GM18873 (cell line): Measurements from ENCODE around the gene CIAO3.
"Not testable (repeated sequence)": the region's sequence is repeated elsewhere in the genome, so short reads cannot be mapped to it uniquely, and the experiment has no call there.

Experiments used
- ATAC-seq: cut with Tn5 transposase; IDR thresholded peaks from one replicate; pipeline ENCODE4 v1.9.1; 2021; ENCODE audit warnings: mild to moderate bottlenecking, moderate library complexity, moderate number of reproducible peaks; ENCODE audit not compliant: unreplicated experiment, low FRiP score

The CIAO3 gene

DNA sequence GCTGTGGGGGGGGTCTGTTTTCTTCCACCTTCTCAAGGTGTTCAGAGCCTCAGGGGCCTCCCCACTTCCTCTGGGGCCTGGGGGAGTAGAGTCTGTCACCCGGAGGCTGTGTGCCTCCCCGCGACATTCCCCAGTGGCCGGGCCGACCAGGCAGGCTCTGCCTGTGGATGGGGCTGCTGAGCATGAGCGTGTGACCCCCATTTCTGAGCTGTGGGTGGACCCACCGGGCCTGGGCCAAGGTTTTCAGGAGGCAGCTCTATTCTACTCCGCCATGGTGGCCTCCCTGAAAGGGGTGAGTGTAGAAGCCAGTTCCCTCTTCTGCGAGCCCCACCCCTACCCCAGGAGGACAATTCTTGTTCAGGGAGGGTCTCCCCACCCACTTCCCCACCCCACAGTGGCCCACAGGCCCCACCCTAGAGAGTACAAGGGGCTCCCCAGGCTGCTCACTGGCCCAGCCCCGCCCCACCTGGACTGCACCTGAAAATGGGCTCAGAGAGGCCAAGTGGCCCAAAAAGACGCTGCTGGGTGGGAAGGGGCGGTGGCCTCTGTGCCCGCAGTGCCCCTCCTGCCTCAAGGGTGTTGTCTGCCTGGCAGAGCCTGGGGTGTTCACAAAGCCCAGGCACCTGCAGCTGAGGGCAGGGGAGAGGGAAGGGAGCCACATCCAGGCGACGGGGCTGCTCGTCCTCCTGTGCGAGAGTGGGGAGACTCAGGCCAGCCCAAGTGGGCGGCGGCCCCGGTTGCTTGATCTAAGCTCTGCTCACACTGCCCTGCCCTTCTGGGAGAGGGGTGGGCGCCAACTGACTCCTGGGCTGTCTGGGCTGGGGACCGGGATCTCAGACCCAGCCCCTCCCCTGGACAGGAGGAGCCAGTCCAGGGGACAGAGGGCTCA is 21.1 kb upstream of the CIAO3 start:
- no peak for ATAC-seq

DNA sequence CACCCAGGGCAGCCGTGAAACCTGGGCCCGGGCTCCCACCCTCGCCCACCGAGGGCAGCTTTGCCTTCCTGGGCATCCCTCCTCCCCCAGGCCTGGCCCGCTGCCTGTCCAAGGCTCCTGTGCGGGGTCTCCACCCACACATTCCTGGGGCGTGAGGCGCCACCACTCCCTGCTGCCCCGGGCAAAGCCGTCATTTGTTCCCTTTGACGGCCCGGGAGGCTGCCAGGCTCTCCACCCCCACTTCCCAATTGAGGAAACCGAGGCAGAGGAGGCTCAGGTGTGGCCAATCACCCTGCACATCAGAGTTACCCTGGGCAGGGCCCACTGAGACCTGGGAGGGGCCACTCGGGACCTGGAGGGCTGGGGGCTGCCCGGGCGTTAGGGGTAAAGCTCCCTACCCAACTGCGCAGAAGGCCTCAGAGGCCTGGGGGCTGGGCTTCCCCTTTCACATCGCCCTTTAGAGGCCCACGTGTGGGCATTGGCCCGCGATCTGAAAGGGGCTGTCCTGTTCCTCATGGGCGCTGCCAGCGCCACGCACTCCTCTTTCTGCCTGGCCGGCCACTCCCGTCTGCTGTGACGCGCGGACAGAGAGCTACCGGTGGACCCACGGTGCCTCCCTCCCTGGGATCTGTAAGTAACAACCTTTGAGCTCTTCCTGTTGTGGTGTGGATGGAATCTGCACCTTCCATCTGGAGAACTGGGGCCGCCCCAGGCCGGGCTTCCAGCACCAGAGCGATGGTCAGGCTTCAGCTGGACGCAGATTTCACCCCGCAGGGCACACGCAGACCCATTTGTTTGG is 19.9 kb upstream of the CIAO3 start, which contains the start of gene MSLN:
Gene MSLN, plus strand, starts transcription at position 190 of the 799 bp plus-strand sequence. CDS start 1,947 bp downstream, outside the sequence.
- ATAC-seq = no peak

DNA sequence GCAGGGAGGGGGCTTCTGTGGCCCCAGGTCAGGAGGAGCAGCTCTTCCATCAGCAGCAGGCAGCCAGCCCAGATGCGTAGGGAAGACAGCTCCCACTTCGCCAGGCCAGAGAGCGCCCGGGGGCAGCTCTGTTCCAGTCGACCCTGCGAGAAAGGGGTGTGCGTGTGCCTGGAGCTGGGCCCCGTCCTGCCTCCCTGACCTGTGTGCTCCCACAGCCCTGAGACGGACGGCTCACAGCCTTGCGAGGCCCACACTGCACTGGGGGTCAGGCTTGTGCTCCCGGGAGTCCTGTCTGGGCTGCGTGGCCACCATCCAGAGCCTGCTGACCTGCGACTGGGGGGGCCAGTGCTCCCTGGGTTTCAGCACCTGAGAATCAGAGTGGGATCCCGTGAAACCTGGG is 19.3 kb upstream of the CIAO3 start:
- no peak for ATAC-seq

DNA sequence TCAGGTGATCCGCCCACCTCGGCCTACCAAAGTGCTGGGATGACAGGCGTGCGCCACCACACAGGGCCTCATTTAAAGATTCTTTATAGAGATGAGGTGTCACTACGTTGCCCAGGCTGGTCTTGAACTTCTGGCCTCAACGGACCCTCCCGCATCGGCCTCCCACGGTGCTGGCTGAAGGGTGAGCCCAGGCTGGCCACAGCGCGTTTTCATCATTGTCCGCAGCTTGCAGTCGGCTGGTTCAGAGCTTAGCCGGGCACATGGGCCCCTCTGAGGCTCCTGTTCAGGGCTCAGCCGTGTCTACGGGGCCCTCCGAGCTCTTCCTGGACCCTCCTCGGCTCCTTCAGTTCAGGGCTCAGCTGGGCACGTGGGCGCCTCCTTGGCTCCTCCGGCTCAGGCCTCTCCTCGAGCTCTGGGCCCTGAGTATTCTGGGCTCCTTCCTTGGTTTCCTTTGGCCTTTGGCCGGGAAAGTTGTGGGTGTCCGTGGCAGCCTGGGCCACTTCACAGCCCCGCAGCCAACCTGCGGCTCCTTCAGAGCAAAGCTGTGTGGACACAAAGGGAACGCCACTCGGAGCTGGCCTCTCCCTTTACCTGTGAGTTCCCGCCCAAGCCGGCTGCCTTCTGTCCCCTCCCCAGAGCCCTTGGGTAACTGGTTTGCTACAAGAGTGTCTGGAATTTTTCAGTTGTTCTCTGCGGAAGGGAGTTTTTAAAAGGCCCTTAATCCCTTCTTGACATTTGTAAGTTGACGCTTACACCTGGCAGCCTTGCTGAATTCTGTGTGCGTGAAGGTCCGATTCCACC is 18.5 kb upstream of the CIAO3 start:
- ATAC-seq = no peak

DNA sequence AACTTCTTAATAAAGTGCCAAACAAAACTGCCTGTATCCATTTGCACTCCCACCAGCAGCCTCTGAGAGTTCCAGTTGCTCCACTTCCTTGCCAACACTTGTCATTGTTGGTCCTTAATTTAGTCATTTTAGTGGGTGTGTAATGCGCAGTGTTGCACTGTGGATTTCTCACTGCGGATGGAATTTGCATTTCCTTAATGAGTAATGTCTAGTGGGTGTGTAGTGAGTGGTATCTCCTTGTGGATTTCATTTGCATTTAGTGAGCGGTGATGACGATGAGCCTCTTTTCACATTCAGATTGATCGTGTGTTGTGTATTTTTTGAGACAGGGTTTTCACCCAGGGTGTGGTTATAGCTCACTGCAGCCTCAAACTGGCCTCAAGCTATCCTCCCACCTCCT is 15.6 kb upstream of the CIAO3 start:
- ATAC-seq = no peak

DNA sequence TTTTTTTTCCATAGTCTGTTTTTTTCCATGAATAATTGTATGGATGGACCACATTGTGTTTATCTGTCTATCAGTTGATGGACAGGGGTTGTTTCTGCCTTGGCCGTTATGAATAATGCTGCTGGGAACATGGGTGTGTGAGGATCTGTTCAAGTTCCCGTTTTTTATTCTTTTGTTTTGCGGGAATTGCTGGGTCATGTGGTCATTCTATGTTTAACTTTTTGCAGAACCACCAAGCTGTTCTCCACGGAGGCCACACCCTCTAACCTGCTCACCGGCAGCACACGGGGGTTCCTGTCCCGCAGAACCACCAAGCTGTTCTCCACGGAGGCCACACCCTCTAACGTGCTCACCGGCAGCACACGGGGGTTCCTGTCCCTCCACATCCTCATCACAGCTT is 13.9 kb upstream of the CIAO3 start:
- no peak for ATAC-seq

DNA sequence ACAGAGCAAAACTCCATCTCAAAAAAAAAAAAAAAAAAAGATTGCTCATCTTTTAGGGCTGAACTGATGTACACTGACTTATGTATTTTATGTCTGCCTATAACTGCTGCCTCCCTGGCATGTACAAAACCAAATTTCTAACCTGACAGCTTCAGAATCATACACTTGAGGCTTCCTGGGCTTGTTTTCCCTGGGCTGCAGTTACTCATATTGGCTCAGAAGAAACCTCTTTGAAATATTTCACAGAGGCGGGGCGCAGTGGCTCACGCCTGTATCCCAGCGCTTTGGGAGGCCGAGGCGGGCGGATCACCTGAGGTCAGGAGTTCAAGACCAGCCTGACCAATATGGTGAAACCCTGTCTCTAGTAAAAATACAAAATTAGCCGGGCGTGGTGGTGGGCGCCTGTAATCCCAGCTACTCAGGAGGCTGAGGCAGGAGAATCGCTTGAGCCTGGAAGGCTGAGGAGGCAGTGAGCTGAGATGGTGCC is 13.4 kb upstream of the CIAO3 start:
- not testable (repeated sequence) for ATAC-seq

DNA sequence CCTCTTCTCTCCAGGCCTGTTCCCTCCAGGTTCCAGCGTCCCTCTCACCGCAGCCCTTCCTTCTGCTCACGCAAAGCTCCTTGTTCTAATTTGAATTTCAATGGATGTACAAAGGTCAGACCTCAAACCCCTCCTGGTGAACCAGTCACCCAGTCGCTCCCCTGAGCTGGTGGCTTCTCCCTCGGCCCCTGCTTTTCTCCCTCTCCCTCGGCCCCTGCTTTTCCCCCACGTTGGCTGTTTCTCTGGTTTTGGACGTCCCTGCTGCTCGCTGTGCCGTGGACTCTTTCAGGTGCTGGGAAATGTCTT is 11.2 kb upstream of the CIAO3 start:
- no peak for ATAC-seq

DNA sequence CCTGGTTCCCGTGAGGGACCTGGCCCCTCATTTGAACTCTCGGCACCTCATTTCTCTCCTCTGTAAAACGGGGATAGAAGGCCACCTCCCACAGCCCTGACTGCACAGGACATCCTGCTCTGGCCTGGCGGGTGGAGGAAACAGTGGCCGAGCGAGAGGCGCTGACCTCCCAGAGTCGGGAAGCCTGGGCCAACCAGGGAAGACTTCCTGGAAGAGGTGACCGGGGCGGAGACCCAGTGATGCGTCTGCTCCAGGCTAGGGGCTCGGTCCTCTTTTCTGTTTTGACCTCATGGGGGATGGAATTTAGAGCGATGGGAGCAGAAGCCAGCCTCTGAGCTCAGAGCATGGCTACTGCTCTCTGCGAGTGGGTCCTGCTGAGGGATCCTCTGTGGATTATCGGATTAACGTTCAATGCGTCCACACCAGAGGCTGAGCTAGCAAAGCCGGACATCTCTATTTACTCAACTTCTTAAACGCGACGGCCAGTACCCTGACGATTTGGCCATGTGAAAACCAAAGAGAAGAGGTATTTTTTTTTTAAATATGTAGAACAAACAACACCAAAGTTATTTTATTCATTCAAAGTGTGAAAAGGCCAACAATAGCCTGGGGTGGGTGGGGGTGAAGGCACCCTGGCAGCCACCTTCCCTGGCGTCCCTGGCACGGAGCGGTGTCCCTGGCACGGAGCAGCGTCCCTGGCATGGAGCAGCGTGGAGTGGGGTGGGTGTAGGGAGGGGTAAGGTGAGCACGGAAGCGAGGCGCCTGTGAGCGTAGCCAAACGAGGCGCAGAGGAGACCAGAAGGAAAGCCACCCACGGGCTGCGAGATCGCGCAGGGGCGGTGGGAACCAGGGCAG is 10.6 kb upstream of the CIAO3 start:
- ATAC-seq = no peak

DNA sequence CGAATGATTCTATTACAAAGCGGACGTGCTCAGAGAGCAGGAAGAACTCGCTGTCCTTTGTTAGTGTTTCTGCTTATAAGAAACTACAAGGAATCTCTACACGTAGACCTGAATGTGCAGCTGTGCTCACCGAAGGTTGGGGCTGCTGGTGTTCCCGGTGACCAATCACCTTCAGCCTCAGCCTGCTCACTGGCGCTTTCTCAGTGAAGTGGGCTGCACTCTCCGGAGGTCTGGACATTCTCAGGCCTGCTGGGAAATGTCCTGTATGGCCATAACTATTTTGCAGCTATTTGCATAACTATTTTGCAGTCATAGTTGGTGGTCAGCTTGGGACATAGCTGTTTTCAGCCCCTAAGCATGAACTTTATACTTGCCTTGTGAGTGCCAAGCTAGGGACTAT is 9.7 kb upstream of the CIAO3 start:
- no peak for ATAC-seq

DNA sequence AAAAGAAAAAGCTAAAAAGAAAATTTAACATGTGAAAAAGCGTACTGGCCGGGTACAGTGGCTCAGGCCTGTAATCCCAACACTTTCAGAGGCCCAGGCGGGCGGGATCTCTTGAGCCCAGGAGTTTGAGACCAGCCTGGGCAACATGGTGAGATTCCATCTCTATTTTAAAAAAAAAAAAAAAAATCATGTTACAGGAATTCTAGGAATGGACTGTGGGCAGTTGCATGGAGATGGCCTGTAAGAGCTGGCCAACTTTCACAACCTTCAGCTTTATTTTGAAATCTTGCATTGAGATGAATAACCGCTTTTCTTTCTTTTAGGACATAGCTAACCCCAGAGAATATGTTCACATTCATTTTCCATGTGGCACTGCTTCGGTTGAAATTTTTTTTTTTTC is 8.2 kb upstream of the CIAO3 start:
- no peak for ATAC-seq

DNA sequence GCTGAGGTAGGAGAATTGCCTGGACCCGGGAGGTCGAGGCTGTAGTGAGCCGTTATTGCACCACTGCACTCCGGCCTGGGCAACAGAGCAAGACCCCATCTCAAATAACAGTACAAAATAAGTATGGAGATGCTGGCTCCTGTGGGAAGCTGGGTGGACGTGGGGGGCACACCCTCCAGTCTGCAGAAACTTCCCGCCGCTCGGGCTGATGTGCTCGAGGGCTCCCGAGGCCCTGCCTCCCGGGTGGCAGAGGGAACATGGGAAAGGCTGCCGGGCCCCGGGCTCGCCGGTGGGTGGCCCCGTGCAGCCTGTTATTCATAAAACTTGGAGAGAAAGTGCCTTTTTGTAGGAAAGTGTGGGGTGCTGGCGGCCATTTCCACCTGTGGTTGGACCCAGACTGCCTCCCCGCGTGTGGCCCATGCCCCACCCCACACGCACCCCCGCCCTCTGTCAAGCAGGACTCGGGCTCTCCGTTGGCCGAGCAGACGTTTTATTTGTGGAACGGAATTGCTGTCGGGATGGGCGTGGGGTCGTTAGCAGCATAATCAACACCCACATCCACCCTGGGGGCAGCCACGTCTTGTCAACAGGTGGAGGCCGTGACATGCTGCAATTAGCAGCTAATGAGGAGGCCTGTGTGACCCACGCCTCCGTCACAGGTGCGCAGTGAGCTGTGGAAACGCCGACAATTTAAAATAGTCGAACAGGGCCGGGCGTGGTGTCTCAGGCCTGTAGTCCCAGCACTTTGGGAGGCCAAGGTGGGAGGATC is 7.4 kb upstream of the CIAO3 start:
- ATAC-seq = no peak

DNA sequence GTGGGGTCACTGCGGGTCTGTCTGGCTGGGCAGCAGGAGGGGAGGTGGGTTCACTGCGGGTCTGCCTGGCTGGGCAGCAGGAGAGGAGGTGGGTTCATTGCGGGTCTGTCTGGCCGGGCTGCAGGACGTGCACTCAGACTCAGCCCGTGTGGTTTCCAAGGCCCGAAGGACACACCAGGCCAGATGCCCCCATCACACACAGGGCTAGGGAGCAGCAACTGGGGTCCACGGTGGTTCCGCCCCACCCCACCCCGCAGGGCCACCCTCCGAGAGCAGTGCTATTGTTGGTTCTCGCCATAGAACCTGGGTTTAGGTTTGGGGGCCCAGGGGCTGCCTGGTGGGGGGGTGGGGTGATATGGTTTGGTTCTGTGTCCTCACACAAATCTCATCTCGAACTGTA is 5.8 kb upstream of the CIAO3 start:
- ATAC-seq = no peak

DNA sequence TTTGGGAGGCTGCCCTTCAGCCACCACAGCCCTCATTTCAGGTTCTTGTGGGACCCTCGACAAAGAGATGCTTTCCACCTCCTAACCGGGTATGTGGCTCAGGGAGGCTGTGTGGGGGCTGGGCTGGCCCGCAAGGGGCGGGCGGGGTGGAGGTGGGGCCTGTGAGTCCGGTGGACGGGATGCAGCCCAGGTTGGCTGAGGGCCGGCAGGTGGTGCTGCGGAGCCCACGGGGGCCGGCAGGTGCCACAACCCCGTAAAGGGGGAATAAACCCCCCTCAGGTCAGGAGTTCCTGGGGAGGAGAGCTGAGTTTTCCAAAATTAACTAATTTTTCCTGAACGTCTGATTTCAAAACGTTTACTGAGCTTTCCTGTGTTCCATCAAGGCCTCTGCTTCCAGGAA is 4.9 kb upstream of the CIAO3 start:
- ATAC-seq = no peak

DNA sequence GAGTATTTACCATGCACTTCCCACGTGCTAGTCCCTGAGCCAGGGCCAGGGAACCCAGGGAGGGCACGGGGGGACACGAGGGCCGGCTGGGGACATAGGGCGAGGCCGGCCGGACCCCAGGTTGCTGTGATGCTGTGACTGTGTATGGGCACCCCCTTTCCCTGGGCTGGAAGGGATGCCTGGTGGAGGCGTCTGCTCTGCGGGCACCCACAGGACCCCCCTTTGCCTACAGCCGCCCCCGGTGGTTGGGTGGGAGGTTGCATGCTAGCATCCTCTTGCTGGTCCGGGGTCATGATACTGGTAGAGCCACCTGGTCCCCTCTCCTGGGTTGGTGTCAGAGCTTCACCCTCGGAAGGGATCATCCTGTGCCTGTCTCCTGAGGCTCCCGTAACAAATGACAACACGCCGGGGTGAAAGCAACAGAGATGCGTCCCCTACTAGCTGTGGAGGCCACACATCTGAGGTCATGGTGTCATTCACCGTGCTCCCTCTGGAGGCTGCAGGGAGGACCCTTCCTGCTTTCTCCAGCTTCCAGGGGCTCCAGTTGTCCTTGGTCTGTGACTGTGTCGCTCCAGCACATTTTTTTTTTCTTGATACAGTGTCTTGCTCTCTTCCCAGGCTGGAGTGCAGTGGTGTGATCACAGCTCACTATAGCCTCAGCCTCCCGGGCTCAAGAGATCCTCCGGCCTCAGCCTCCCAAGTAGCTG is 3.1 kb upstream of the CIAO3 start:
- no peak for ATAC-seq

DNA sequence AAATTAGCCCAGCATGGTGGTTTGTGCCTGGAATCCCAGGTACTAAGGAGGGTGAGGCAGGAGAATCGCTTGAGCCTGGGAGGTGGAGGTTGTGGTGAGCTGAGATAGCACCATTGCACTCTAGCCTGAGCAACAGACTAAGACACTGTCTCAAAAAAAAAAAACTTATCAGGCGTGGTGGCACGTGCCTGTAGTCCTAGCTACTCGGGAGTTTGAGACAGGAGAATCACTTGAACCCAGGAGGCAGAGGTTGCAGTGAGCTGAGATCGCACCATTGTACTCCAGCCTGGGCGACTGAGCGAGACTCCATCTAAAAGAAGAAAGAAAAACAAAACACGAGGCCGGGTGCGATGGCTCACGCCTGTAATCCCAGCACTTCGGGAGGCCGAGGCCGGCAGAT is 2.1 kb upstream of the CIAO3 start:
- not testable (repeated sequence) for ATAC-seq

DNA sequence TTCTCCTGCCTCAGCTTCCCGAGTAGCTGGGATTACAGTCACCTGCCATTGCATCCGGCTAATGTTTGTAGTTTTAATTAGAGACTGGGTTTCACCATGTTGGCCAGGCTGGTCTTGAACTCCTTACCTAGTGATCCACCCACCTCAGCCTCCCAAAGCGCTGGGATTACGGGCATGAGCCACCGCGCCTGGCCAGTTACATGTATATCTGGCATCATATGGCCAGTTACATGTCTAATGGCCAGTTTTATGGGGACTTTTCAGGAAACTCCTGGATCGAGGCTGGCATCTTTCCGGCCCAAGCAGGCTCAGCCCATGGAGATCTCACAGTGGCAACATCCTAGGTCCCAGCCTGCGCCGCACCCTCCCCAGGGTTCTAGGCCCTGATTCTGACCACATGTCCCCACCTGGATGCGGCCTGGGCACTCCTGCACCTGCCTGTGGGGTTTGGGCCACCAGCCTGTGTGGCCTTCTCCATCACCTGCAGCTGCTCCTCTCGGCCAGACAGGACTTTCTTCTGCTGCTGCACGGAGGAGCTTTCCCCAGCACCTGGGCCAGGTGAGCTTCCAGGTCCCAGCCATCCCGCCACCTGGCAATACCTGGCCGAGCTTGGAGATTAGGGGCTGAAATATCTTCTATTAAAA is 1.3 kb upstream of the CIAO3 start:
- no peak for ATAC-seq

DNA sequence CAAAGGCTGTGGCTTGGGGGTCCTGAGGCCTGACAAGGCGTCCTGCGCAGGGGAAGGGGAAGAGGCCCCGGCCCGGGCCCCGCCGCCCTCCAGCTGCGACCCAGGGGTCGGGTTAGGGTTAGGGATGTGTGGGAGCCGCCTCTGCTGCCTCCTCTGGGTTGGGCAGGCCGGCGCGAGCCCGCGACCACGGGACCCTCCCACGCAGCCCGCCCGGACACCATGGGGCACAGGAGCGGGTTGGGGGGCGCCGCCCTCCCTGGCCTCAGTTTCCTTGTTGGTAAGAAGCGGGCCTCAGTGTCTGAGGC is 386 bp downstream of the CIAO3 start:
- ATAC-seq = peak; percentile 4
